Thymus (tissue), 11 donors: ENCODE measurements around the gene FADD. TPM values are rescaled to one million over a fixed set of nuclear protein-coding genes. Genes with fewer than 3 reads are reported as not detected.

Source experiments
- DNase-seq, 9 donors: peaks; one replicate each; pipeline ENCODE4 v3.0.0-alpha.2; 2013; ENCODE audit warnings: low spot score in 9 of 9, low read depth in 6 of 9, missing footprints in 1 of 9
- H3K27ac ChIP-seq, 2 donors: one replicate each; pipeline ENCODE4 v1.5.1; 2013; ENCODE audit warnings: control low read depth in 1 of 2, low read depth in 1 of 2, low read length in 1 of 2, mild to moderate bottlenecking in 1 of 2, moderate library complexity in 1 of 2
- H3K27me3 ChIP-seq, 2 donors: one replicate each; pipeline ENCODE4 v1.5.1; 2013; ENCODE audit warnings: low read length in 1 of 2; ENCODE audit not compliant: control insufficient read depth in 2 of 2, insufficient read depth in 1 of 2
- H3K36me3 ChIP-seq, 2 donors: one replicate each; pipeline ENCODE4 v1.5.1; 2013; ENCODE audit warnings: low read length in 1 of 2, mild to moderate bottlenecking in 1 of 2, moderate library complexity in 1 of 2; ENCODE audit not compliant: control insufficient read depth in 2 of 2, insufficient read depth in 2 of 2
- H3K4me1 ChIP-seq, 2 donors: one replicate each; pipeline ENCODE4 v1.5.1; 2013; ENCODE audit warnings: low read length in 2 of 2; ENCODE audit not compliant: control insufficient read depth in 2 of 2, insufficient read depth in 2 of 2
- H3K4me3 ChIP-seq, 2 donors: one replicate each; pipeline ENCODE4 v1.5.1; 2013; ENCODE audit warnings: low read length in 2 of 2, control low read depth in 1 of 2, mild to moderate bottlenecking in 1 of 2
- H3K9me3 ChIP-seq, 2 donors: one replicate each; pipeline ENCODE4 v1.5.1; 2013; ENCODE audit warnings: low read length in 1 of 2, mild to moderate bottlenecking in 1 of 2; ENCODE audit not compliant: control insufficient read depth in 2 of 2, insufficient read depth in 1 of 2
- WGBS: extraction: QIAGEN DNeasy Blood & Tissue Kit; methylation state at CpG from one replicate; pipeline ENCODE4 v1.1.7; 2013; 5-methylcytosine and 5-hydroxymethylcytosine counted together
- polyA plus RNA-seq: library from polyadenylated mRNA; stranded (reverse); fragments of 200-250 nt; gene quantifications from one replicate; pipeline ENCODE4 v1.2.3, GENCODE V29; 2013
- total RNA-seq: library from RNA; stranded (reverse); fragments of 120-200 nt; gene quantifications from one replicate; pipeline ENCODE4 v1.2.4, GENCODE V29; 2013
- donor health status: healthy.

FADD gene
- total and polyA plus RNA-seq, 2 donors = 19.4 to 27.4 TPM

DNA sequence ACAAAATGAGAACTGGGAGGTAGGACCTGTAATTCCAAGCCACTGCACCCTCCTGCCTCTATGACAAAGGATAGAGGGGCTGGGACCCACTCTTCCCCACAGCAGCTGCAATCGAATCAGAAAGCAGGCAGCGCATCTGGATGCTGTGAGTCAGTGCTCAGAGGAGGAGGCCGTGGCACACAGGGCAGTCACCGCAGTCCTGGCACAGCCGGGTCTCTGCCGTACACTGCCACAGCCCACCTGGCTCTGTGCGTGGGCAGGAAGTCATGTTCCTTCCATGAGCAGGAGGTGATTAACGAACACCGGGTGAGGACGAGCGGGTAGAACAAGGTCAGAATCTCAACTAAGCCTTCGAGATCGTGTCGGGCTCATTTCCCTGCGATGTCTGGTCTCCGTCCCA lies 37.2 kb downstream of the FADD start:
- H3K9me3 ChIP-seq = no peaks in the 10 kb centered on the region
- no peaks in the 10 kb centered on the region for H3K4me1 ChIP-seq
- H3K27me3 ChIP-seq = peaks cover 0 to 4% of the 10 kb centered on the region in 2 donors
- 73% methylated on average over 16 of the region's 16 CpGs for WGBS
- H3K27ac ChIP-seq = no peak overlapping the region
- no peak for DNase-seq
- H3K4me3 ChIP-seq = no peak overlapping the region
- H3K36me3 ChIP-seq = no peaks in the 10 kb centered on the region

DNA sequence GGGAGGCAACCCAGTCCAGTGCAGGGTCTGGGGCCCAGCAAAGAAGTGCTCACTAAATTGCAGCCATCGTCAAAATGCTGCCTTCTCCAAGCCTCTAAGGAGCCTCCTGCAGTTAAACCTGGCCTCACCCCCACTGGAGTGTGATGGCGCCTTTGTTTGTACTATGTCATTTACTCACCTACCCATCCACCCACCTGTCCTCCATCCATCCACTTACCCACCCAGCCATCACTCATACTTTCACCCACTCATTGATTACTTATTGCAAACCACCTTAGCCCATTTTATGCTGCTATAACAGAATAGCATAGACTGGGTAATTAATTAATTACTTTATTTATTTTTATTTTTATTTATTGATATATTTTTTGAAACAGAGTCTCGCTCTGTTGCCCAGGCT lies 38.6 kb downstream of the FADD start:
- 94% methylated on average over 3 of the region's 3 CpGs for WGBS
- Histone ChIP-seq H3K27me3 (peaks cover 0 to 4% of the 10 kb centered on the region in 2 donors), H3K36me3 (no peaks in the 10 kb centered on the region), H3K27ac (no peak overlapping the region), H3K9me3 (no peaks in the 10 kb centered on the region), H3K4me3 (no peak overlapping the region), H3K4me1 (no peaks in the 10 kb centered on the region)
- DNase-seq = no peak

DNA sequence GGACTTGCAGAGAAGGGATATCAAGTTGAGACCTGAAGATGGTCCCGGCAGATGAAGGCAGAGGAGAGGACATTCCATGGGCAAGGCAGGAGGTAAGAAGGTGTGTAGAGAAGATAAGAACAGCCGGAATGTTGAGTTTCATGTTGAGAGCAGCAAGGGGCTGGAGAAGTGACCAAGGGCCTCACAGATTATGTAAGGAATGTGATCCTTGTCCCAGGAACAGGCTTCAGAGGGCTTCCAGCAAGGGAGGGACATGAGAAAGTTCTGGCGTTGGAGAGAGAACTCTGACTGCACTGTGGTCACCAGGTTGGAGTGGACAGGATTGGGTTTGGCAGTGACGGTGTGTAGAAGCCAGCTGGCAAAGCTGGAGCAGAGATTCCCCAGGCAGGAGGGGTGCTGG lies 39.8 kb downstream of the FADD start:
- peaks cover 0 to 7% of the 10 kb centered on the region in 2 donors for H3K27me3 ChIP-seq
- H3K27ac ChIP-seq = no peak overlapping the region
- 89% methylated on average over 4 of the region's 4 CpGs for WGBS
- no peaks in the 10 kb centered on the region for H3K4me1 ChIP-seq
- DNase-seq = no peak
- H3K36me3 ChIP-seq = no peaks in the 10 kb centered on the region
- H3K4me3 ChIP-seq = no peak overlapping the region
- no peaks in the 10 kb centered on the region for H3K9me3 ChIP-seq

DNA sequence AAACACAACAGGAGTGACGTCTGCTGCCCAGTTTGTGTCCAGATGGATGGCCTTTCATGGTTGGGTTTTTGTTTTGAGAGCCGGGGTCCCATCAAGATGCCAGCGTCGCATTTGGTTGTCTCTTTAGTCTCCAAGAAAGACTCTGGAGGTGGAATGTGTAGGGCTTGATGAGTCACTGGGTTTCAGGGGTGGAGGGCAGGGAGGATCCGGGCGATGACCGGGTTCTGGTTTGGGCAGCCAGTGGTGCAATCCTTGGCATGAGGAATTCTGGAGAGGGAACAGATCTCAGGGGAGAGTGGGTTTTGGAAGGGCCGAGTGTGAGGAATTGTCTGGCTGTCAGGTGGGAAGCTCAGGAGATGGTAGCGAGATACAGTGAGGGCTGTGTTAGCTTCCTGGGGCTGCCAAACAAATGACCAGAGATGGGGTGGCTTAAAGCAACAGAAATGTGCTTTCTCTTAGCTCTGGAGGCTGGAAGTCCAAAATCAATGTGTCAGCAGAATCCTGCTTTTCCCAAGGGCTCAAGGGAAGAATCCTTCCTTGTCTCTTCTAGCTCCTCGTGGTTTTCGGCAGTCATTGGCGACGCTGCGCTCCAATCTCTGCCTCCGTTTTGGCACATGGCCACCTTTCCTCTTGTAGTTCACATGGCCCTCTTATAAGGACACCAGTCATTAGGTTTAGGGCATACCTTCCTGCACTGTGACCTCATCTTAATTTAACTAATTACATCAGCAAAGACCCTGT lies 41.0 kb downstream of the FADD start:
- DNase-seq = no peak
- Histone ChIP-seq H3K4me3 (no peak overlapping the region), H3K27ac (no peak overlapping the region), H3K36me3 (no peaks in the 10 kb centered on the region), H3K27me3 (peaks cover 0 to 7% of the 10 kb centered on the region in 2 donors), H3K4me1 (no peaks in the 10 kb centered on the region), H3K9me3 (no peaks in the 10 kb centered on the region)
- 97% methylated on average over 15 of the region's 15 CpGs for WGBS

DNA sequence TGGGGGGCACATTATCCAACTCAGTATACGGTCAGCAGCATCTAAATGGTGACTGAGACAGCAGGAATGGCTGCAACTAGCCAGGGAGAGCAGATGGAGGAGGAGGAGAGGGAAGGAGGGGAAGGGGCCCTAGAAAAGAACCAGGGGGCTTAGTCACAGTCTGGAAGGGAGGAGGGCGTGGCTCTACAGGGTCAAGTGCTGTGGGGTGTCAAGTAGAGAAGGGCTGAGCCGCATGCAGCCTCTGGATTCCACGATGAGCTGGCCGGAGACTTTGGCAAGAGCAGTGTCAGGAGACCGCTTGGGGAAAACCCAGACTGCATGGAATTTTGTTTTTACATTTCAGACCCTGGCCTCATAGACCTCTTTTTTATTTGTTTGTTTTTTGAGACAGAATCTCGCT lies 41.6 kb downstream of the FADD start:
- DNase-seq = no peak
- no peaks in the 10 kb centered on the region for H3K36me3 ChIP-seq
- no peak overlapping the region for H3K27ac ChIP-seq
- H3K27me3 ChIP-seq = peaks cover 0 to 7% of the 10 kb centered on the region in 2 donors
- no peaks in the 10 kb centered on the region for H3K9me3 ChIP-seq
- WGBS = 90% methylated on average over 7 of the region's 7 CpGs
- H3K4me3 ChIP-seq = no peak overlapping the region
- H3K4me1 ChIP-seq = no peaks in the 10 kb centered on the region

DNA sequence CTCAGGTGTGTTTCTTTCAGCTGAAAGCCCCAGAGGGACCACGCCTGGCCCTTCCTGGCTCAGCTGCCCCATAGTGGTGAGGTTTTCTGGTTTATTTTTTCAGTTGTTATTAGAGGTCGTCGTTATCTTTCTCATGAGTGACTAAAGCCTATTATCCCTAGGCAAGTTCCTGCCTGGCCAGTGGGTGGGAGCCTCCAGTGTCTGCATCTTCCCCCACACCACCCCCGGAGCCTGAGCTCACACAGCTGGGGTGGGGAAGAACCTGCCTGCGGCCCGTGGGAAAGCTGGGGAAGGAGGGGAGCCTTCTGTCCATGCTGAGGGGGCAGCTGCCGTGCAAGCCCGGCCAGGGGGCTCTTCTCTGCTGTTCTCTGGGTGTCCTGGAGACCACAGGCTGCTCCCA lies 43.1 kb downstream of the FADD start:
- Histone ChIP-seq H3K4me3 (no peak overlapping the region), H3K27me3 (peaks cover 0 to 5% of the 10 kb centered on the region in 2 donors), H3K27ac (no peak overlapping the region), H3K36me3 (no peaks in the 10 kb centered on the region), H3K4me1 (no peaks in the 10 kb centered on the region), H3K9me3 (no peaks in the 10 kb centered on the region)
- DNase-seq = no peak
- 83% methylated on average over 8 of the region's 8 CpGs for WGBS

DNA sequence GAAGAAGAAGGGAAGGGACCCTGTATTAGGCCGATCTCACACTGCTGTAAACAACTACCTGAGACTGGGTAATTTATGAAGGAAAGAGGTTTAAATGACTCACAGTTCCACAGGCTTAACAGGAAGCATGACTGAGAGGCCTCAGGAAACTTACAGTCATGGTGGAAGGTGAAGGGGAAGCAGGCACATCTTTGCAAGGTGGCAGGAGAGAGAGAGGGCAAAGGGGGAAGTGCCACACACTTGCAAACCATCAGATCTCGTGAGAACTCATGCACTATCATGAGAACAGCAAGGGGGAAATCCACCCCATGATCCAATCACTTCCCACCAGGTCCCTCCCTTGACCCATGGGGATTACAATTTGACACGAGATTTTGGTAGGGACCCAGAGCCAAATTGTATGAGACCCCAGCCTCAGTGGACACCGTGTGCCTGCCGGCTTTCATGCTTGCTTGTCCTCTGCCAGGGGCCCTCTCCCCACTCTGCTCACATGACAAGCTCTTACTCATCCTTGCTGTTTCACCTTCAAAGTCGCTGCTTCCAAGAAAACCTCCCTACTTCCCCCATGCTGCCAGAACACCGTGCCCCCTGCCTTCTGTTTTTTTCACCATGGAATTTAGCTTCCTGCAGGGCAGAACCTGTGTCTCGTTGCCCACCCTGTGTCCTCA lies 44.1 kb downstream of the FADD start:
- DNase-seq = no peak
- 68% methylated on average over 8 of the region's 8 CpGs for WGBS

DNA sequence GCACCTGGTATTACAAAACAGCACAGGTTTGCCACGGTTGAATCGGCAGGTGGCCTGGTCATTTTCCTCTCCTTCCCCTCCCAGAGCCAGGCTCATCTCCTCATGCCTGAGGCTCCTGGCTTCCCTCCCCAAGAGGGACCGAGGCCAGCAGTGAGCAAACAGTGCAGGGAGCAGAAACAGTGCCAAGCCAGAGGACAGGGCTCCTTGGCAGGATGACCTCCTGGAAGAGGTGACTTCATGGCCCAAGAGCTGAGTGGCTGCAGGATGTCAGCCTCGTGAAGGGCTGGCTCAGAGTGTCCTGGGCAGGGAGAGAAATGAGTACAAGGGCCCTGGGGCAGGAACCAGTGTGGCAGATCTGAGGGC lies 44.6 kb downstream of the FADD start:
- 83% methylated on average over 4 of the region's 4 CpGs for WGBS
- H3K27ac ChIP-seq = no peak overlapping the region
- no peak for DNase-seq

More for the DNA sequence above, 44.1 kb downstream of the FADD start:
- Histone ChIP-seq H3K36me3 (no peaks in the 10 kb centered on the region), H3K27ac (no peak overlapping the region), H3K4me1 (no peaks in the 10 kb centered on the region), H3K27me3 (peaks cover 0 to 5% of the 10 kb centered on the region in 2 donors), H3K9me3 (no peaks in the 10 kb centered on the region), H3K4me3 (no peak overlapping the region)

DNA sequence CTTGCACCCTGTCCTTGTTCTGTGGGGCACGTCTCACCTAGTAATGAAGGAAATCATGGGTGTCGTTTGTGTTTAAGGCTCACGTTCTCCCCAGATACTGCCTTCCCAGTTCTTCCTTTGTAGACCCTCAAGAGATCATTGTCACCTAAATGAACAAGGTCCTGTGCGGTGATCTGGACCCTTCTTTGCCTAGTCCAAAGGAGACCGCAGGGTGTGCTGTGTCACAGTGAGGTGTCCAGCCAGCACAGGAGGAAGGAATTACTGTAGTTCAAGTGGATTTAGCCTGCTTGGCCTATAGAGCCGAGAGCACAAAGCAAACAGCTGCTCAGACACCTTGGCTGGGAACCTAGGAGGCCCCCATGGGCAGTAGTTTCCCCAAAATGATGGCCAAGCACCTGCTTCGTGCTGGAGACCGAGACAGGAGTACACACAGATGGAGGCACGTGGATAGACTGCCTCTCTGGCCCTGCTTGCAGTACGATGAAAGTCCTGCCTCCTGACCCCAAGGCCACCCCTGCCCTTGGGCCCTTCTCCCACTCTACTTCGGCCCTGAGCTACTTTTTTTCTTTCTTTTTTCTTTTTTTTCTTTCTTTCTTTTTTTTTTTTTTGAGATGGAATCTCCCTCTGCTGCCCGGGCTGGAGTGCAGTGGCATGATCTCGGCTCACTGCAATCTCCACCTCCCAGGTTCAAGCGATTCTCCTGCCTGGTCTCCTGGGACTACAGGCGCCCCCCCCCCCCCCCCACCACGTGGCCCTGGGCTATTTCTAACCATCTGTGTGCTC lies 48.0 kb downstream of the FADD start:
- H3K4me3 ChIP-seq = no peak overlapping the region
- H3K9me3 ChIP-seq = no peaks in the 10 kb centered on the region
- 85% methylated on average over 15 of the region's 16 CpGs for WGBS
- no peak for DNase-seq
- H3K27me3 ChIP-seq = peaks cover 0 to 6% of the 10 kb centered on the region in 2 donors
- no peaks in the 10 kb centered on the region for H3K36me3 ChIP-seq
- no peaks in the 10 kb centered on the region for H3K4me1 ChIP-seq
- H3K27ac ChIP-seq = no peak overlapping the region

More for the DNA sequence above, 44.6 kb downstream of the FADD start:
- H3K9me3 ChIP-seq = no peaks in the 10 kb centered on the region
- no peaks in the 10 kb centered on the region for H3K4me1 ChIP-seq
- no peak overlapping the region for H3K4me3 ChIP-seq
- H3K36me3 ChIP-seq = no peaks in the 10 kb centered on the region
- peaks cover 0 to 5% of the 10 kb centered on the region in 2 donors for H3K27me3 ChIP-seq
